OCI-LY7 (cell line): Measurements from ENCODE around the gene RBM20.

Experiments used
- EZH2phosphoT487 ChIP-seq: fragments of 200-600 bp; sonication (generic); IDR thresholded peaks from 2 replicates; pipeline ENCODE4 v1.6.1; 2018; ENCODE audit warnings: low read depth, borderline replicate concordance, mild to moderate bottlenecking, mixed run types, antibody characterized with exemption, low read length, moderate library complexity, mixed read lengths
- TF ChIP-seq, protein P1 (sequence below): fragments of 200-600 bp; sonication (generic); conservative IDR thresholded peaks from 2 replicates; pipeline ENCODE4 v1.5.1; 2014; ENCODE audit warnings: mild to moderate bottlenecking, antibody characterized with exemption, low read length, moderate library complexity, mixed read lengths

DNA sequence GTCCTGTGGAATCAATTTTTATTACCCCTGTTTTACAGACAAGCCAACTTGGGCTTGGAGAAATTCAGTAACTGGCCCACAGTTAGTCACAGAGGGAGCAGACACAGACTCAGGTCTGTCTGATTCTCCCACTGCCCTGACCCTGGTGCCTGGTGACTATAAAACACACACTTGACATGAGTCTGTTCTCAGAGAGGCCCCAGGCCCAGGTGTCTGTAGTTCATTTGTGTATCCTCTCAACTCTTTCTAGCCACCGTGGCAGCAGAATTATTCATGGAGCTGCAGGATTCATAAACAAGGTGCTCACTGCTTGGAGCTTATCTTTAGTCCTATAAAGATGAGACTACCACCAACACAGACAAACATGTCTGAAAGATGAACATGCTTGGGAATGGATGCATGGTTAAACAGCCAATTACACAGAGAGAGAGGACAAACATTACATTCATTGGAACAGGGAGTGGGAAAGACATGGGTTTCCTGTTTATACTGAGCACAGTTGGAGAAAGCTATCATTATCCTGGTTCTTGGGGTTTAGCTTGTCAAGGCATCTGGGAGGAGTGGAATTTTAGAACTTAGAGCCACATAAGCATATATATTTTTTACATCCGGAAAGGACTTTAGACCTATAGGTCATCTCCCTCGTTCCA lies 148.5 kb downstream of the RBM20 start:
- TF ChIP-seq, protein P1, sequence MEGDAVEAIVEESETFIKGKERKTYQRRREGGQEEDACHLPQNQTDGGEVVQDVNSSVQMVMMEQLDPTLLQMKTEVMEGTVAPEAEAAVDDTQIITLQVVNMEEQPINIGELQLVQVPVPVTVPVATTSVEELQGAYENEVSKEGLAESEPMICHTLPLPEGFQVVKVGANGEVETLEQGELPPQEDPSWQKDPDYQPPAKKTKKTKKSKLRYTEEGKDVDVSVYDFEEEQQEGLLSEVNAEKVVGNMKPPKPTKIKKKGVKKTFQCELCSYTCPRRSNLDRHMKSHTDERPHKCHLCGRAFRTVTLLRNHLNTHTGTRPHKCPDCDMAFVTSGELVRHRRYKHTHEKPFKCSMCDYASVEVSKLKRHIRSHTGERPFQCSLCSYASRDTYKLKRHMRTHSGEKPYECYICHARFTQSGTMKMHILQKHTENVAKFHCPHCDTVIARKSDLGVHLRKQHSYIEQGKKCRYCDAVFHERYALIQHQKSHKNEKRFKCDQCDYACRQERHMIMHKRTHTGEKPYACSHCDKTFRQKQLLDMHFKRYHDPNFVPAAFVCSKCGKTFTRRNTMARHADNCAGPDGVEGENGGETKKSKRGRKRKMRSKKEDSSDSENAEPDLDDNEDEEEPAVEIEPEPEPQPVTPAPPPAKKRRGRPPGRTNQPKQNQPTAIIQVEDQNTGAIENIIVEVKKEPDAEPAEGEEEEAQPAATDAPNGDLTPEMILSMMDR = no peak
- TF ChIP-seq EZH2phosphoT487 = no peak
